NB4 (cell line): ENCODE results near the gene RAB7A.

Experiments
- DNase-seq: peaks from one replicate; pipeline ENCODE4 v3.0.0; 2010; ENCODE audit warnings: low read depth
- H3K4me3 ChIP-seq: one replicate; pipeline ENCODE4 v1.5.1; 2011; ENCODE audit warnings: mild to moderate bottlenecking, low read depth, low read length, moderate library complexity
- CTCF ChIP-seq: IDR thresholded peaks from one replicate; pipeline ENCODE4 v1.5.1; 2012; ENCODE audit warnings: low read depth, low read length
- MAX ChIP-seq: IDR thresholded peaks from 2 replicates; pipeline ENCODE4 v1.6.1; 2011; ENCODE audit warnings: low read depth, low read length
- MYC ChIP-seq: IDR thresholded peaks from 2 replicates; pipeline ENCODE4 v1.6.1; 2011; ENCODE audit warnings: low read depth, low read length
- POLR2A ChIP-seq: IDR thresholded peaks from 2 replicates; pipeline ENCODE4 v1.6.1; 2011; ENCODE audit warnings: mild to moderate bottlenecking; ENCODE audit not compliant: insufficient read length; ENCODE audit errors: extremely low read depth

Gene RAB7A

GRCh38 chr3:128730471-128730870, 4.5 kb downstream of the RAB7A start:
- no peak for TF ChIP-seq MAX
- TF ChIP-seq CTCF = no peak
- TF ChIP-seq MYC = no peak
- no peak for TF ChIP-seq POLR2A
- peak overlapping the region; percentile 12 for H3K4me3 ChIP-seq
- no peak for DNase-seq

GRCh38 chr3:128734523-128735189, 8.7 kb downstream of the RAB7A start:
- no peak overlapping the region for H3K4me3 ChIP-seq
- no peak for TF ChIP-seq POLR2A
- TF ChIP-seq MYC = no peak
- TF ChIP-seq MAX = no peak
- TF ChIP-seq CTCF = no peak
- DNase-seq = no peak

- no peak overlapping the region for H3K4me3 ChIP-seq
- TF ChIP-seq POLR2A (no peak), CTCF (no peak), MYC (no peak), MAX (no peak)
- no peak for DNase-seq
These were observed 9.3 kb downstream of the RAB7A start for GRCh38 chr3:128735287-128735686.

GRCh38 chr3:128735884-128736283, 9.9 kb downstream of the RAB7A start:
- H3K4me3 ChIP-seq = no peak overlapping the region
- no peak for DNase-seq
- TF ChIP-seq MAX (no peak), CTCF (no peak), MYC (no peak), POLR2A (no peak)

GRCh38 chr3:128736601-128737000, 10.6 kb downstream of the RAB7A start:
- no peak for TF ChIP-seq POLR2A
- no peak overlapping the region for H3K4me3 ChIP-seq
- DNase-seq = no peak

- no peak for TF ChIP-seq MAX
- H3K4me3 ChIP-seq = no peak overlapping the region
- no peak for DNase-seq
These were observed 14.6 kb downstream of the RAB7A start for GRCh38 chr3:128740621-128741020.
